Measurements from ENCODE around the gene DEFB119. TPM values are rescaled to one million over a fixed set of nuclear protein-coding genes. Genes with fewer than 3 reads are reported as not detected.

Gene DEFB119
- total RNA-seq, 1 experiment from 2014 or later = not detected

Other genes starting within 250 kb of the DEFB119 start
- not detected in 3 replicates for gene DEFB115, start 132.9 kb downstream of the DEFB119 start, total RNA-seq (2021)
- gene DEFB116, start 82.0 kb downstream of the DEFB119 start, total RNA-seq (2021) = not detected in 3 replicates
- gene DEFB118, start 22.0 kb downstream of the DEFB119 start, total RNA-seq (2021) = not detected in 3 replicates
- gene DEFB121, start 15.6 kb upstream of the DEFB119 start, total RNA-seq (2021) = not detected in 3 replicates
- not detected in 3 replicates for gene DEFB123, start 50.0 kb upstream of the DEFB119 start, total RNA-seq (2021)
- gene DEFB124, start 84.5 kb upstream of the DEFB119 start, total RNA-seq (2021) = not detected in 3 replicates
- not detected in 3 replicates for gene REM1, start 84.7 kb upstream of the DEFB119 start, total RNA-seq (2021)
- 93.3 to 103 TPM (median 101 TPM) in 3 replicates for gene HM13, start 123.9 kb upstream of the DEFB119 start, total RNA-seq (2021)
- 88.8 to 158 TPM (median 149 TPM) in 3 replicates for gene ID1, start 214.7 kb upstream of the DEFB119 start, total RNA-seq (2021)
- gene COX4I2, start 247.3 kb upstream of the DEFB119 start, total RNA-seq (2021) = 0.44 TPM in 1 of 3 replicates, not detected in the others